Mesothelial cell of epicardium (in vitro differentiated cells): ENCODE results near the gene TRAF3IP1. TPM values are rescaled to one million over a fixed set of nuclear protein-coding genes. Genes with fewer than 3 reads are reported as not detected.

Experiments used
- DNase-seq, 2 experiments: peaks; one replicate each; pipeline ENCODE4 v3.0.0; 2021; ENCODE audit warnings: low spot score in 2 of 2; ENCODE audit not compliant: unreplicated experiment in 2 of 2
- H3K27ac Mint-ChIP-seq: 2 replicates; pipeline ENCODE4 v1.8.0; 2021; ENCODE audit warnings: mixed read lengths
- H3K27me3 Mint-ChIP-seq: 2 replicates; pipeline ENCODE4 v1.8.0; 2021; ENCODE audit warnings: low read depth, mixed read lengths
- H3K36me3 Mint-ChIP-seq: 2 replicates; pipeline ENCODE4 v1.8.0; 2021; ENCODE audit warnings: mixed read lengths
- H3K4me1 Mint-ChIP-seq: 2 replicates; pipeline ENCODE4 v1.8.0; 2021; ENCODE audit warnings: mixed read lengths
- H3K4me3 Mint-ChIP-seq: 2 replicates; pipeline ENCODE4 v1.8.0; 2021; ENCODE audit warnings: mild to moderate bottlenecking, moderate library complexity, mixed read lengths
- H3K9me3 Mint-ChIP-seq: 2 replicates; pipeline ENCODE4 v1.8.0; 2021; ENCODE audit warnings: mixed read lengths
- total RNA-seq: library from RNA; stranded (reverse); gene quantifications from 3 replicates; pipeline ENCODE4 v1.2.1, GENCODE V29; 2021
- TF ChIP-seq, protein P1 (sequence below): fragments of 200-600 bp; sonication (generic); IDR thresholded peaks from one replicate; pipeline ENCODE4 v1.5.0; 2021; ENCODE audit warnings: antibody characterized with exemption; ENCODE audit not compliant: unreplicated experiment

Gene TRAF3IP1
- total RNA-seq, 1 donor from 2014 or later, result 17.5 TPM

- Mint-ChIP-seq H3K9me3 (no peaks in the 10 kb centered on the region), H3K36me3 (peaks cover 7% of the 10 kb centered on the region), H3K4me3 (no peak overlapping the region), H3K27ac (no peak overlapping the region), H3K27me3 (no peaks in the 10 kb centered on the region), H3K4me1 (peaks cover 4% of the 10 kb centered on the region)
- DNase-seq, result no peak
- TF ChIP-seq, protein P1, sequence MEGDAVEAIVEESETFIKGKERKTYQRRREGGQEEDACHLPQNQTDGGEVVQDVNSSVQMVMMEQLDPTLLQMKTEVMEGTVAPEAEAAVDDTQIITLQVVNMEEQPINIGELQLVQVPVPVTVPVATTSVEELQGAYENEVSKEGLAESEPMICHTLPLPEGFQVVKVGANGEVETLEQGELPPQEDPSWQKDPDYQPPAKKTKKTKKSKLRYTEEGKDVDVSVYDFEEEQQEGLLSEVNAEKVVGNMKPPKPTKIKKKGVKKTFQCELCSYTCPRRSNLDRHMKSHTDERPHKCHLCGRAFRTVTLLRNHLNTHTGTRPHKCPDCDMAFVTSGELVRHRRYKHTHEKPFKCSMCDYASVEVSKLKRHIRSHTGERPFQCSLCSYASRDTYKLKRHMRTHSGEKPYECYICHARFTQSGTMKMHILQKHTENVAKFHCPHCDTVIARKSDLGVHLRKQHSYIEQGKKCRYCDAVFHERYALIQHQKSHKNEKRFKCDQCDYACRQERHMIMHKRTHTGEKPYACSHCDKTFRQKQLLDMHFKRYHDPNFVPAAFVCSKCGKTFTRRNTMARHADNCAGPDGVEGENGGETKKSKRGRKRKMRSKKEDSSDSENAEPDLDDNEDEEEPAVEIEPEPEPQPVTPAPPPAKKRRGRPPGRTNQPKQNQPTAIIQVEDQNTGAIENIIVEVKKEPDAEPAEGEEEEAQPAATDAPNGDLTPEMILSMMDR, result no peak
Observed at GRCh38 chr2:238337846-238338245, 17.5 kb downstream of the TRAF3IP1 start.

DNA sequence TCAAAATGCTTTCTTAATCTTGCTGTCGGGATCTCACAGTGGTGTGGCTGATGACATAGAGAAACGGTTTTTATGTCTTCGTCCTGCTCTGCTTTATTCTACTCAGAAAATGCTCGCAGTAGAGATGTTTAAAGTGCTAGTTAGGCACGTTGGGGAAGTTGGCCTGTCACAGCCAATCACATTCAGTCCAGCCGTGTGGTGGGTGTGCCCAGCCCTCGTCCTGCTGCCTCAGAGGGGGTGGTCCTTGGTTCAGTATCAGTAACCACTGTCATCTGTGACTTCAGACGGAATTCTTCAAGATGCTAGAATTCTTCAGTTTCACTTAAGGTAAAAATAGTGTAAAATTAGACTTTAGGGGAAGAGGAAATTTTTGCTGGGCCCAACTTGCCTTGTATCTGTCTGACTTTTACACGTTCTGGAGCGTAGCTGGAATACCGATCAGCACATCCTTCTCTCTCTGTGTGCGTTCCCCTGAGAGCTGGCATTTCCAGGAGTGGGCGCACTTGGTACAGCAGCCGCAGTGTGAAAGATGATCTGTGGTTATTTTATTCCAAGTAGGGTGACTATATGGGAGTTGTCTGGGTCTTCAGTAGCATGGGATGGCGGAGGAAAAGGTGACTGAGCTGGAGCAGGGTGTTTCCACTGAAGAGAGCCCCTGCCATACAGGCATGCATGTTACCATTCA is 18.5 kb downstream of the TRAF3IP1 start:
- no peak for DNase-seq
- Mint-ChIP-seq H3K27ac (no peak overlapping the region), H3K27me3 (no peaks in the 10 kb centered on the region), H3K4me1 (peaks cover 1% of the 10 kb centered on the region), H3K9me3 (no peaks in the 10 kb centered on the region), H3K4me3 (no peak overlapping the region), H3K36me3 (peaks cover 7% of the 10 kb centered on the region)
- TF ChIP-seq, protein P1, result no peak

DNA sequence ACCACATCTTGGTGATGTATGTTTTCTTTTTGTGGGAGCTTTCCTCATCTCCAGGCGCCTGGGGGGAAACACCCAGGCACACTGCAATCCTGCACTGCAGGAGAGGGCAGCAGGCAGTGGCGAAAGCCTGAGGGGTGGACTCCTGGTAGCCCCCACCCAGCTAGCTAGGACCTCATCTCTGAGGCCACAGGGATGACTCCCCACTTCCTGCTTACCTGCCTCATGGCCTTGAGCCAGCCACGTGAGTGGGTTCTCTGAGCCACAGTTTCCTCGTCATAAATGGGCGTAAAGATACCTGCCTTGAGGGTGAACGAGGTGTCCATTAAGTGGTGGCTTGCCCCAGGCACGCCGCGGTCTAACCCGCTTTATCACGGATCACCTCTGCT is 19.1 kb downstream of the TRAF3IP1 start:
- Mint-ChIP-seq H3K4me1 (peaks cover 7% of the 10 kb centered on the region), H3K4me3 (no peak overlapping the region), H3K27ac (no peak overlapping the region), H3K9me3 (no peaks in the 10 kb centered on the region), H3K36me3 (peaks cover 7% of the 10 kb centered on the region), H3K27me3 (no peaks in the 10 kb centered on the region)
- no peak for DNase-seq
- TF ChIP-seq, protein P1, result no peak

- H3K36me3 Mint-ChIP-seq, result peaks cover 7% of the 10 kb centered on the region
- TF ChIP-seq, protein P1, result no peak
- H3K27ac Mint-ChIP-seq, result no peak overlapping the region
- no peak overlapping the region for H3K4me3 Mint-ChIP-seq
- no peak for DNase-seq
- no peaks in the 10 kb centered on the region for H3K27me3 Mint-ChIP-seq
- no peaks in the 10 kb centered on the region for H3K9me3 Mint-ChIP-seq
- H3K4me1 Mint-ChIP-seq, result peaks cover 7% of the 10 kb centered on the region
Observed at GRCh38 chr2:238339814-238340213, 19.5 kb downstream of the TRAF3IP1 start.

GRCh38 chr2:238341536-238341935 is 21.2 kb downstream of the TRAF3IP1 start:
- Mint-ChIP-seq H3K4me1 (peaks cover 7% of the 10 kb centered on the region), H3K4me3 (no peak overlapping the region), H3K27me3 (no peaks in the 10 kb centered on the region), H3K36me3 (peaks cover under 1% of the 10 kb centered on the region), H3K9me3 (no peaks in the 10 kb centered on the region), H3K27ac (no peak overlapping the region)
- DNase-seq, result no peak
- TF ChIP-seq, protein P1, result no peak
